SU-DHL-6 (cell line): ENCODE data around the gene PHACTR1.

Experiments used
- EZH2phosphoT487 ChIP-seq: fragments of 200-600 bp; sonication (generic), shearing (Covaris generic); conservative IDR thresholded peaks from 2 replicates; pipeline ENCODE4 v1.6.1; 2018; ENCODE audit warnings: mild to moderate bottlenecking, antibody characterized with exemption, low read length, moderate library complexity, mixed read lengths
- TF ChIP-seq, protein P1 (sequence below): fragments of 200-600 bp; sonication (generic); IDR thresholded peaks from one replicate; pipeline ENCODE4 v1.5.1; 2017; ENCODE audit warnings: antibody characterized with exemption, mild to moderate bottlenecking, low read length, moderate library complexity; ENCODE audit not compliant: insufficient read depth, poor library complexity, severe bottlenecking

- TF ChIP-seq, protein P1, sequence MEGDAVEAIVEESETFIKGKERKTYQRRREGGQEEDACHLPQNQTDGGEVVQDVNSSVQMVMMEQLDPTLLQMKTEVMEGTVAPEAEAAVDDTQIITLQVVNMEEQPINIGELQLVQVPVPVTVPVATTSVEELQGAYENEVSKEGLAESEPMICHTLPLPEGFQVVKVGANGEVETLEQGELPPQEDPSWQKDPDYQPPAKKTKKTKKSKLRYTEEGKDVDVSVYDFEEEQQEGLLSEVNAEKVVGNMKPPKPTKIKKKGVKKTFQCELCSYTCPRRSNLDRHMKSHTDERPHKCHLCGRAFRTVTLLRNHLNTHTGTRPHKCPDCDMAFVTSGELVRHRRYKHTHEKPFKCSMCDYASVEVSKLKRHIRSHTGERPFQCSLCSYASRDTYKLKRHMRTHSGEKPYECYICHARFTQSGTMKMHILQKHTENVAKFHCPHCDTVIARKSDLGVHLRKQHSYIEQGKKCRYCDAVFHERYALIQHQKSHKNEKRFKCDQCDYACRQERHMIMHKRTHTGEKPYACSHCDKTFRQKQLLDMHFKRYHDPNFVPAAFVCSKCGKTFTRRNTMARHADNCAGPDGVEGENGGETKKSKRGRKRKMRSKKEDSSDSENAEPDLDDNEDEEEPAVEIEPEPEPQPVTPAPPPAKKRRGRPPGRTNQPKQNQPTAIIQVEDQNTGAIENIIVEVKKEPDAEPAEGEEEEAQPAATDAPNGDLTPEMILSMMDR = no peak
- no peak for TF ChIP-seq EZH2phosphoT487
Observed at GRCh38 chr6:13273931-13274706, 557.6 kb downstream of the PHACTR1 start.
